ENCODE measurements around the gene DCDC2B. TPM values are rescaled to one million over a fixed set of nuclear protein-coding genes. Genes with fewer than 3 reads are reported as not detected.

DCDC2B gene
- total and polyA plus RNA-seq, 10 of the 15 experiments (the other 5 are each of a cell fraction or from before 2014, with no cell fraction given), result 0.12 to 0.21 (median 0.15) TPM; not detected in 7

DNA sequence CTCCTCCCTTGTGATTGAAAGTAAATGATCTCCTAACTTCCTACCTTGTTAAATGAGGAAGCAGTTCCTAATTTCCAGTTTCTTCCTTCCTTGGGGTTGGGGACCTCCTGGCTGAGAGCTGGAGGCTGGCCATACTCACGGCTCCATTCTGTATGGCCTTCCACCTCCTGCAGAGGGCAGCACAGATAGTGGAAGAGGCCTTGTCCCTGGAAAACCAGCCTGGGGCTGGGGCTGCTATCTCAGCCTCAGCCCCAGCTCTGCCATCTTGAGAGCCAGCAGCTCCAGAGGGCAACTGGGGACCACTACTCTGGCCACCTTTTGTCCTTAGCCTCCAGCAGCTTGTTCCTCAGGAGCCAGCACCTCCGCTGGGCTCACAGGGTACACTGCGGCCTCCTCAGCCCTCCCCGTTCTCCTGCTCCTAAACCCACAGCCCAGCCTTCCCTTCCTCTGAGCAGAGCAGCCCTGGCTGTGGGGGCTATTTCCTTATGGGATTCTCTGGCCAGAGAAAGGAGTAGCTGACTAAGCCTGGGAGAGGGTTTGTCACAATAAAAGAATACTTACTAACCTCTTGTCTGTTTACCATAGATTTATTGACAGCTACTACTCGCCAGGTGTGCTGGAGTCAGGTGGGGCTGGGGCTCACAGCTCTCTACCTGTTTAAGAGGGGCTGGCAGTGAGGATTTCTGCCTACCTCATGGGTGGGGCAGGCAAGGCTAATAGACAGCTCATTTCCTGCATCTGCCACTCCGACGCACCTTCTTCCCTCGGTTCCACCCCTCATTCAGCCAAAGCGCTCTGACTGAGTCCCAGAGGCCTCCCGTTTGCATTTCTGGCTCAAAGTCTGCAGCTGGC is 7.0 kb downstream of the DCDC2B start (continued):
- TF ChIP-seq, protein P1, sequence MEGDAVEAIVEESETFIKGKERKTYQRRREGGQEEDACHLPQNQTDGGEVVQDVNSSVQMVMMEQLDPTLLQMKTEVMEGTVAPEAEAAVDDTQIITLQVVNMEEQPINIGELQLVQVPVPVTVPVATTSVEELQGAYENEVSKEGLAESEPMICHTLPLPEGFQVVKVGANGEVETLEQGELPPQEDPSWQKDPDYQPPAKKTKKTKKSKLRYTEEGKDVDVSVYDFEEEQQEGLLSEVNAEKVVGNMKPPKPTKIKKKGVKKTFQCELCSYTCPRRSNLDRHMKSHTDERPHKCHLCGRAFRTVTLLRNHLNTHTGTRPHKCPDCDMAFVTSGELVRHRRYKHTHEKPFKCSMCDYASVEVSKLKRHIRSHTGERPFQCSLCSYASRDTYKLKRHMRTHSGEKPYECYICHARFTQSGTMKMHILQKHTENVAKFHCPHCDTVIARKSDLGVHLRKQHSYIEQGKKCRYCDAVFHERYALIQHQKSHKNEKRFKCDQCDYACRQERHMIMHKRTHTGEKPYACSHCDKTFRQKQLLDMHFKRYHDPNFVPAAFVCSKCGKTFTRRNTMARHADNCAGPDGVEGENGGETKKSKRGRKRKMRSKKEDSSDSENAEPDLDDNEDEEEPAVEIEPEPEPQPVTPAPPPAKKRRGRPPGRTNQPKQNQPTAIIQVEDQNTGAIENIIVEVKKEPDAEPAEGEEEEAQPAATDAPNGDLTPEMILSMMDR (IDR thresholded peaks at IDR 0.05 in 2 of 3, conservative IDR thresholded peaks at IDR 0.05 in 1 of 3; ENCODE audit: control insufficient read depth in 2 of 3, extremely low read depth in 1 of 3, insufficient read depth in 1 of 3, low read depth in 3 of 3, low read length in 3 of 3), result peak; percentile 82 to 93 (median 91)
- no peak for TF ChIP-seq BHLHE40 (IDR thresholded peaks at IDR 0.05; ENCODE audit: borderline replicate concordance in 1 of 2, low read depth in 2 of 2, low read length in 1 of 2)
- no peak for TF ChIP-seq RCOR1 (conservative IDR thresholded peaks at IDR 0.05; ENCODE audit: low read depth, low read length)
- peak; percentile 88 for TF ChIP-seq SMC3 (IDR thresholded peaks at IDR 0.05; ENCODE audit: borderline replicate concordance, low read length)

- SMC1A ChIA-PET (ENCODE audit: uncharacterized antibody, unreplicated experiment), result interaction anchor here (0.9 to 4.6 kb wide), 21 partner anchors 12 to 197 kb away, joined by 3 to 44 read pairs (median 5); partner anchors contain the start of genes BSDC1, FAM167B, HDAC1 and LCK
- FAIRE-seq, result no peak
- Histone ChIP-seq H3K4me3 (no peak overlapping the region), H4K20me1 (ENCODE audit: control insufficient read depth, insufficient read depth) (no peaks in the 10 kb centered on the region), H3K4me1 (ENCODE audit: control insufficient read depth, insufficient read depth, low read length) (peaks cover 3% of the 10 kb centered on the region; the same call in 1 of the 2 replicates), H3K27me3 (replicated peaks in 1 of 2; ENCODE audit: control insufficient read depth in 2 of 2, insufficient read depth in 2 of 2, low read length in 1 of 2) (no peaks in the 10 kb centered on the region), H2AFZ (ENCODE audit: control insufficient read depth, low read depth, low read length) (no peak overlapping the region), H3K79me2 (ENCODE audit: control insufficient read depth, insufficient read depth, low read length) (peaks cover 3% of the 10 kb centered on the region; the same call in 1 of the 2 replicates), H3K9ac (ENCODE audit: control insufficient read depth, insufficient read depth, low read length) (no peak overlapping the region), H3K36me3 (ENCODE audit: control insufficient read depth in 2 of 2, insufficient read depth in 2 of 2, low read length in 1 of 2) (peaks cover 0 to 10% of the 10 kb centered on the region in 2 experiments; a peak in 1 of 4 replicates), H3K27ac (ENCODE audit: control insufficient read depth, insufficient read depth) (no peak overlapping the region), H3K9me3 (replicated peaks; ENCODE audit: control insufficient read depth, insufficient read depth, low read length) (no peaks in the 10 kb centered on the region), H3K4me2 (ENCODE audit: control insufficient read depth, insufficient read depth) (no peak overlapping the region)
- no peak for ATAC-seq
- in situ Hi-C loops (cut with MboI) (no loop called here), intact Hi-C loops (cut with micrococcal nuclease; ENCODE audit: unreplicated experiment) (no loop called here)
- CTCF ChIA-PET, result interaction anchor here (0.7 to 7.7 kb wide), 39 partner anchors 9 to 496 kb away, joined by 3 to 123 read pairs (median 9); partner anchors contain the start of genes BSDC1, CCDC28B, FAM167B and IQCC
- RAD21 ChIA-PET (ENCODE audit: unreplicated experiment), result interaction anchor here (0.8 to 3.2 kb wide), 15 partner anchors 11 to 204 kb away, joined by 3 to 49 read pairs (median 10); partner anchors contain the start of genes IQCC and MARCKSL1
- no peak for DNase-seq (ENCODE audit: low read depth, low spot score)
- WGBS (ENCODE audit: insufficient coverage, insufficient replicate concordance, low lambda C conversion rate, missing lambda C conversion rate), result 51% methylated on average over 5 of the region's 5 CpGs
- BruUV-seq (replicated peaks), result no TSS peak
- POLR2A ChIA-PET, result interaction anchor here (0.5 to 3.0 kb wide), 7 partner anchors 16 to 178 kb away, joined by 3 to 18 read pairs (median 4); partner anchors contain the start of genes BSDC1, CCDC28B and MARCKSL1
- TF ChIP-seq ZBED1 (IDR thresholded peaks at IDR 0.05; ENCODE audit: borderline replicate concordance) (no peak), LARP7 (IDR thresholded peaks at IDR 0.05) (no peak), TCF3 (IDR thresholded peaks at IDR 0.05; ENCODE audit: borderline replicate concordance, insufficient read depth, low read depth, low read length) (no peak), NR2C1 (IDR thresholded peaks at IDR 0.05) (no peak), RCOR1 (conservative IDR thresholded peaks at IDR 0.05; ENCODE audit: low read depth, low read length) (no peak), CHD2 (IDR thresholded peaks at IDR 0.05; ENCODE audit: borderline replicate concordance, low read depth, low read length) (no peak), E2F8 (IDR thresholded peaks at IDR 0.05; ENCODE audit: low read depth, partially characterized antibody) (no peak)
- TF ChIP-seq, protein P2, sequence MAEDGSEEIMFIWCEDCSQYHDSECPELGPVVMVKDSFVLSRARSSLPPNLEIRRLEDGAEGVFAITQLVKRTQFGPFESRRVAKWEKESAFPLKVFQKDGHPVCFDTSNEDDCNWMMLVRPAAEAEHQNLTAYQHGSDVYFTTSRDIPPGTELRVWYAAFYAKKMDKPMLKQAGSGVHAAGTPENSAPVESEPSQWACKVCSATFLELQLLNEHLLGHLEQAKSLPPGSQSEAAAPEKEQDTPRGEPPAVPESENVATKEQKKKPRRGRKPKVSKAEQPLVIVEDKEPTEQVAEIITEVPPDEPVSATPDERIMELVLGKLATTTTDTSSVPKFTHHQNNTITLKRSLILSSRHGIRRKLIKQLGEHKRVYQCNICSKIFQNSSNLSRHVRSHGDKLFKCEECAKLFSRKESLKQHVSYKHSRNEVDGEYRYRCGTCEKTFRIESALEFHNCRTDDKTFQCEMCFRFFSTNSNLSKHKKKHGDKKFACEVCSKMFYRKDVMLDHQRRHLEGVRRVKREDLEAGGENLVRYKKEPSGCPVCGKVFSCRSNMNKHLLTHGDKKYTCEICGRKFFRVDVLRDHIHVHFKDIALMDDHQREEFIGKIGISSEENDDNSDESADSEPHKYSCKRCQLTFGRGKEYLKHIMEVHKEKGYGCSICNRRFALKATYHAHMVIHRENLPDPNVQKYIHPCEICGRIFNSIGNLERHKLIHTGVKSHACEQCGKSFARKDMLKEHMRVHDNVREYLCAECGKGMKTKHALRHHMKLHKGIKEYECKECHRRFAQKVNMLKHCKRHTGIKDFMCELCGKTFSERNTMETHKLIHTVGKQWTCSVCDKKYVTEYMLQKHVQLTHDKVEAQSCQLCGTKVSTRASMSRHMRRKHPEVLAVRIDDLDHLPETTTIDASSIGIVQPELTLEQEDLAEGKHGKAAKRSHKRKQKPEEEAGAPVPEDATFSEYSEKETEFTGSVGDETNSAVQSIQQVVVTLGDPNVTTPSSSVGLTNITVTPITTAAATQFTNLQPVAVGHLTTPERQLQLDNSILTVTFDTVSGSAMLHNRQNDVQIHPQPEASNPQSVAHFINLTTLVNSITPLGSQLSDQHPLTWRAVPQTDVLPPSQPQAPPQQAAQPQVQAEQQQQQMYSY (CRISPR knock-in tag; IDR thresholded peaks at IDR 0.05), result no peak
Observed at GRCh38 chr1:32216566-32216965, 7.7 kb downstream of the DCDC2B start.

All from GM12878 (cell line).